Activated naive CD8-positive, alpha-beta T cell treated with anti-CD3 and anti-CD28 coated beads for 36 hours (primary cell): ENCODE results near the gene IDI2. TPM values are rescaled to one million over a fixed set of nuclear protein-coding genes. Genes with fewer than 3 reads are reported as not detected.
A peak's percentile ranks its signal among the peaks of the same experiment; 100 is the strongest.

ENCODE experiments used
- DNase-seq: peaks from one replicate; pipeline ENCODE4 v3.0.0; 2021
- H3K27ac Mint-ChIP-seq: one replicate; pipeline ENCODE4 v1.8.0; 2022; ENCODE audit warnings: mild to moderate bottlenecking, moderate library complexity, mixed read lengths
- H3K27me3 Mint-ChIP-seq: one replicate; pipeline ENCODE4 v1.8.0; 2022; ENCODE audit warnings: mild to moderate bottlenecking, mixed read lengths
- H3K36me3 Mint-ChIP-seq: one replicate; pipeline ENCODE4 v1.8.0; 2021; ENCODE audit warnings: mild to moderate bottlenecking, mixed read lengths
- H3K4me1 Mint-ChIP-seq: one replicate; pipeline ENCODE4 v1.8.0; 2021; ENCODE audit warnings: mixed read lengths
- H3K4me3 Mint-ChIP-seq: one replicate; pipeline ENCODE4 v1.8.0; 2022; ENCODE audit warnings: mild to moderate bottlenecking, moderate library complexity, mixed read lengths
- H3K9me3 Mint-ChIP-seq: one replicate; pipeline ENCODE4 v1.8.0; 2022; ENCODE audit warnings: mixed read lengths
- total RNA-seq, 2 experiments: library from RNA; stranded (reverse); gene quantifications; one replicate each; pipeline ENCODE4 v1.2.3, GENCODE V29; 2021

The IDI2 gene
- total RNA-seq, 2 experiments from 2014 or later: not detected

GRCh38 chr10:1003884-1004670 is 21.6 kb downstream of the IDI2 start:
- Mint-ChIP-seq H3K27ac (no peak overlapping the region), H3K9me3 (peaks cover 6% of the 10 kb centered on the region)

GRCh38 chr10:1002425-1003006 is 23.1 kb downstream of the IDI2 start:
- H3K4me1 Mint-ChIP-seq: peaks cover 3% of the 10 kb centered on the region
- no peak overlapping the region for H3K27ac Mint-ChIP-seq
- no peak overlapping the region for H3K4me3 Mint-ChIP-seq
- peaks cover 67% of the 10 kb centered on the region for H3K36me3 Mint-ChIP-seq
- DNase-seq: no peak
- H3K27me3 Mint-ChIP-seq: no peaks in the 10 kb centered on the region
- H3K9me3 Mint-ChIP-seq: peaks cover 6% of the 10 kb centered on the region

More at GRCh38 chr10:1003884-1004670, 21.6 kb downstream of the IDI2 start:
- peaks cover 3% of the 10 kb centered on the region for H3K4me1 Mint-ChIP-seq
- peaks cover 58% of the 10 kb centered on the region for H3K36me3 Mint-ChIP-seq
- DNase-seq: no peak
- no peak overlapping the region for H3K4me3 Mint-ChIP-seq
- no peaks in the 10 kb centered on the region for H3K27me3 Mint-ChIP-seq

GRCh38 chr10:997266-998022 is 28.2 kb downstream of the IDI2 start:
- no peak overlapping the region for H3K27ac Mint-ChIP-seq
- H3K9me3 Mint-ChIP-seq: peaks cover 5% of the 10 kb centered on the region
- H3K36me3 Mint-ChIP-seq: peaks cover 76% of the 10 kb centered on the region
- DNase-seq: no peak
- H3K27me3 Mint-ChIP-seq: no peaks in the 10 kb centered on the region
- no peak overlapping the region for H3K4me3 Mint-ChIP-seq
- peaks cover 7% of the 10 kb centered on the region for H3K4me1 Mint-ChIP-seq

GRCh38 chr10:996031-996430 is 29.6 kb downstream of the IDI2 start:
- H3K9me3 Mint-ChIP-seq: no peaks in the 10 kb centered on the region
- no peak for DNase-seq
- no peaks in the 10 kb centered on the region for H3K27me3 Mint-ChIP-seq
- no peak overlapping the region for H3K4me3 Mint-ChIP-seq
- peaks cover 9% of the 10 kb centered on the region for H3K4me1 Mint-ChIP-seq
- no peak overlapping the region for H3K27ac Mint-ChIP-seq
- peaks cover 68% of the 10 kb centered on the region for H3K36me3 Mint-ChIP-seq

- Mint-ChIP-seq H3K27me3 (no peaks in the 10 kb centered on the region), H3K27ac (no peak overlapping the region)
Observed at GRCh38 chr10:995559-995926, 30.1 kb downstream of the IDI2 start.

GRCh38 chr10:994836-995558 is 30.7 kb downstream of the IDI2 start:
- Mint-ChIP-seq H3K4me3 (peak overlapping the region; percentile 4), H3K27me3 (no peaks in the 10 kb centered on the region), H3K27ac (no peak overlapping the region), H3K36me3 (peaks cover 70% of the 10 kb centered on the region), H3K9me3 (no peaks in the 10 kb centered on the region), H3K4me1 (peaks cover 19% of the 10 kb centered on the region)
- no peak for DNase-seq

More at GRCh38 chr10:995559-995926, 30.1 kb downstream of the IDI2 start:
- H3K9me3 Mint-ChIP-seq: no peaks in the 10 kb centered on the region
- peaks cover 14% of the 10 kb centered on the region for H3K4me1 Mint-ChIP-seq
- no peak overlapping the region for H3K4me3 Mint-ChIP-seq
- H3K36me3 Mint-ChIP-seq: peaks cover 68% of the 10 kb centered on the region
- no peak for DNase-seq

- Mint-ChIP-seq H3K27ac (no peak overlapping the region), H3K4me3 (no peak overlapping the region), H3K4me1 (peaks cover 23% of the 10 kb centered on the region), H3K27me3 (no peaks in the 10 kb centered on the region), H3K9me3 (no peaks in the 10 kb centered on the region), H3K36me3 (peaks cover 70% of the 10 kb centered on the region)
- no peak for DNase-seq
Observed at GRCh38 chr10:992871-993270, 32.8 kb downstream of the IDI2 start.

GRCh38 chr10:992467-992866 is 33.2 kb downstream of the IDI2 start:
- Mint-ChIP-seq H3K36me3 (peaks cover 66% of the 10 kb centered on the region), H3K4me3 (no peak overlapping the region), H3K4me1 (peaks cover 25% of the 10 kb centered on the region), H3K27ac (no peak overlapping the region), H3K9me3 (no peaks in the 10 kb centered on the region), H3K27me3 (no peaks in the 10 kb centered on the region)
- no peak for DNase-seq

GRCh38 chr10:990808-991207 is 34.9 kb downstream of the IDI2 start:
- peaks cover 54% of the 10 kb centered on the region for H3K36me3 Mint-ChIP-seq
- no peaks in the 10 kb centered on the region for H3K9me3 Mint-ChIP-seq
- peaks cover 33% of the 10 kb centered on the region for H3K4me1 Mint-ChIP-seq
- H3K4me3 Mint-ChIP-seq: peak overlapping the region; percentile 93
- no peaks in the 10 kb centered on the region for H3K27me3 Mint-ChIP-seq
- H3K27ac Mint-ChIP-seq: peak overlapping the region; percentile 37
- DNase-seq: no peak

- H3K36me3 Mint-ChIP-seq: peaks cover 39% of the 10 kb centered on the region
- H3K4me3 Mint-ChIP-seq: peak overlapping the region; percentile 93
- H3K4me1 Mint-ChIP-seq: peaks cover 30% of the 10 kb centered on the region
- H3K27me3 Mint-ChIP-seq: no peaks in the 10 kb centered on the region
- DNase-seq: no peak
- H3K9me3 Mint-ChIP-seq: no peaks in the 10 kb centered on the region
- peak overlapping the region; percentile 97 for H3K27ac Mint-ChIP-seq
Observed at GRCh38 chr10:988667-989545, 36.8 kb downstream of the IDI2 start.

- Mint-ChIP-seq H3K27me3 (no peaks in the 10 kb centered on the region), H3K9me3 (no peaks in the 10 kb centered on the region), H3K4me1 (peaks cover 30% of the 10 kb centered on the region), H3K4me3 (peak within 1 kb of the TSS; percentile 93), H3K36me3 (peaks cover 35% of the 10 kb centered on the region), H3K27ac (peak within 1 kb of the TSS; percentile 97)
- peak; percentile 97 for DNase-seq
Observed at GRCh38 chr10:987870-988666, 37.6 kb downstream of the IDI2 start, which contains the start of gene GTPBP4. GTPBP4 (plus strand) TSS chr10:988434; CDS start chr10:988480, 46 bp downstream.

GRCh38 chr10:987620-987869 is 38.1 kb downstream of the IDI2 start:
- Mint-ChIP-seq H3K4me3 (peak overlapping the region; percentile 93), H3K36me3 (peaks cover 35% of the 10 kb centered on the region), H3K27me3 (no peaks in the 10 kb centered on the region), H3K27ac (peak overlapping the region; percentile 97), H3K4me1 (peaks cover 30% of the 10 kb centered on the region), H3K9me3 (no peaks in the 10 kb centered on the region)
- DNase-seq: no peak

- Mint-ChIP-seq H3K4me3 (peak overlapping the region; percentile 93), H3K27me3 (no peaks in the 10 kb centered on the region), H3K36me3 (peaks cover 32% of the 10 kb centered on the region), H3K9me3 (no peaks in the 10 kb centered on the region), H3K4me1 (peaks cover 27% of the 10 kb centered on the region), H3K27ac (peak overlapping the region; percentile 97)
- DNase-seq: no peak
Observed at GRCh38 chr10:986881-987619, 38.6 kb downstream of the IDI2 start.
